Smooth muscle cell (in vitro differentiated cells): ENCODE data around the gene SCMH1. TPM values are rescaled to one million over a fixed set of nuclear protein-coding genes. Genes with fewer than 3 reads are reported as not detected.

ENCODE experiments used
- DNase-seq: peaks from one replicate; lab custom pipeline; 2025; ENCODE audit not compliant: unreplicated experiment; lab: John Stamatoyannopoulos, UW
- H2AFZ ChIP-seq: fragments of 200-600 bp; sonication (generic); 2 replicates; pipeline ENCODE4 v1.6.0; 2016; ENCODE audit warnings: antibody characterized with exemption, low read depth, mild to moderate bottlenecking
- H3F3A ChIP-seq: fragments of 200-600 bp; sonication (generic); 2 replicates; pipeline ENCODE4 v1.6.0; 2017; ENCODE audit warnings: antibody characterized with exemption, low read depth
- H3K27ac ChIP-seq: fragments of 200-600 bp; sonication (generic); 2 replicates; pipeline ENCODE4 v1.5.1; 2016; ENCODE audit warnings: low read depth, mild to moderate bottlenecking
- H3K27me3 ChIP-seq: fragments of 200-600 bp; sonication (generic); 2 replicates; pipeline ENCODE4 v1.6.1; 2016; ENCODE audit warnings: low read depth, mild to moderate bottlenecking
- H3K36me3 ChIP-seq: fragments of 200-600 bp; sonication (generic); 2 replicates; pipeline ENCODE4 v1.5.1; 2016; ENCODE audit warnings: low read depth
- H3K4me1 ChIP-seq: fragments of 200-600 bp; sonication (generic); 2 replicates; pipeline ENCODE4 v1.5.1; 2016; ENCODE audit warnings: low read depth
- H3K4me2 ChIP-seq: fragments of 200-600 bp; sonication (generic); 2 replicates; pipeline ENCODE4 v1.6.0; 2016; ENCODE audit warnings: mild to moderate bottlenecking
- H3K4me3 ChIP-seq: fragments of 200-600 bp; sonication (generic); 2 replicates; pipeline ENCODE4 v1.5.1; 2016; ENCODE audit warnings: mild to moderate bottlenecking
- H3K79me2 ChIP-seq: fragments of 200-600 bp; sonication (generic); 2 replicates; pipeline ENCODE4 v1.6.0; 2016; ENCODE audit warnings: low read depth, mild to moderate bottlenecking
- H3K9ac ChIP-seq: fragments of 200-600 bp; sonication (generic); 2 replicates; pipeline ENCODE4 v1.6.0; 2016; ENCODE audit warnings: low read depth
- H3K9me3 ChIP-seq: fragments of 200-600 bp; sonication (generic); replicated peaks from 2 replicates; pipeline ENCODE4 v1.5.1; 2016; ENCODE audit warnings: low read depth
- H4K20me1 ChIP-seq: fragments of 200-600 bp; sonication (generic); 2 replicates; pipeline ENCODE4 v1.6.0; 2016; ENCODE audit warnings: low read depth
- WGBS: methylation state at CpG from one replicate; pipeline ENCODE4 v1.1.7; 2016; ENCODE audit warnings: low lambda C conversion rate; 5-methylcytosine and 5-hydroxymethylcytosine counted together
- polyA plus RNA-seq: library from polyadenylated mRNA; unstranded; fragments of >200 nt; fragmentation: Nextera tagmentation; extraction: Ambion mirVana; gene quantifications from 2 replicates; pipeline ENCODE4 v1.2.1, GENCODE V29; 2016
- total RNA-seq: library from RNA; depleted of rRNA; stranded (reverse); fragments of >200 nt; gene quantifications from 2 replicates; pipeline ENCODE4 v1.2.3, GENCODE V29; 2014
- TF ChIP-seq, protein P1 (sequence below): fragments of 200-600 bp; sonication (generic); IDR thresholded peaks from 2 replicates; pipeline ENCODE4 v1.5.1; 2017; ENCODE audit warnings: borderline replicate concordance, mild to moderate bottlenecking, antibody characterized with exemption; ENCODE audit not compliant: insufficient read depth, poor library complexity, severe bottlenecking

SCMH1 gene
- total and polyA plus RNA-seq, 2 experiments from 2014 or later = 24.0 to 46.4 TPM

GRCh38 chr1:40988280-40988679 is 253.8 kb downstream of the SCMH1 start:
- 87% methylated on average over 3 of the region's 3 CpGs for WGBS
- Histone ChIP-seq H3K9ac (no peak overlapping the region), H3K79me2 (peaks cover 7% of the 10 kb centered on the region), H4K20me1 (peaks cover 29% of the 10 kb centered on the region), H3K4me2 (no peak overlapping the region), H3K4me1 (no peaks in the 10 kb centered on the region), H3K4me3 (no peak overlapping the region), H3K9me3 (no peaks in the 10 kb centered on the region), H3K27ac (no peak overlapping the region), H3K27me3 (no peaks in the 10 kb centered on the region), H3K36me3 (peaks cover 35% of the 10 kb centered on the region), H2AFZ (no peak overlapping the region), H3F3A (peaks cover 4% of the 10 kb centered on the region)
- TF ChIP-seq, protein P1, sequence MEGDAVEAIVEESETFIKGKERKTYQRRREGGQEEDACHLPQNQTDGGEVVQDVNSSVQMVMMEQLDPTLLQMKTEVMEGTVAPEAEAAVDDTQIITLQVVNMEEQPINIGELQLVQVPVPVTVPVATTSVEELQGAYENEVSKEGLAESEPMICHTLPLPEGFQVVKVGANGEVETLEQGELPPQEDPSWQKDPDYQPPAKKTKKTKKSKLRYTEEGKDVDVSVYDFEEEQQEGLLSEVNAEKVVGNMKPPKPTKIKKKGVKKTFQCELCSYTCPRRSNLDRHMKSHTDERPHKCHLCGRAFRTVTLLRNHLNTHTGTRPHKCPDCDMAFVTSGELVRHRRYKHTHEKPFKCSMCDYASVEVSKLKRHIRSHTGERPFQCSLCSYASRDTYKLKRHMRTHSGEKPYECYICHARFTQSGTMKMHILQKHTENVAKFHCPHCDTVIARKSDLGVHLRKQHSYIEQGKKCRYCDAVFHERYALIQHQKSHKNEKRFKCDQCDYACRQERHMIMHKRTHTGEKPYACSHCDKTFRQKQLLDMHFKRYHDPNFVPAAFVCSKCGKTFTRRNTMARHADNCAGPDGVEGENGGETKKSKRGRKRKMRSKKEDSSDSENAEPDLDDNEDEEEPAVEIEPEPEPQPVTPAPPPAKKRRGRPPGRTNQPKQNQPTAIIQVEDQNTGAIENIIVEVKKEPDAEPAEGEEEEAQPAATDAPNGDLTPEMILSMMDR = no peak
- no peak for DNase-seq

DNA sequence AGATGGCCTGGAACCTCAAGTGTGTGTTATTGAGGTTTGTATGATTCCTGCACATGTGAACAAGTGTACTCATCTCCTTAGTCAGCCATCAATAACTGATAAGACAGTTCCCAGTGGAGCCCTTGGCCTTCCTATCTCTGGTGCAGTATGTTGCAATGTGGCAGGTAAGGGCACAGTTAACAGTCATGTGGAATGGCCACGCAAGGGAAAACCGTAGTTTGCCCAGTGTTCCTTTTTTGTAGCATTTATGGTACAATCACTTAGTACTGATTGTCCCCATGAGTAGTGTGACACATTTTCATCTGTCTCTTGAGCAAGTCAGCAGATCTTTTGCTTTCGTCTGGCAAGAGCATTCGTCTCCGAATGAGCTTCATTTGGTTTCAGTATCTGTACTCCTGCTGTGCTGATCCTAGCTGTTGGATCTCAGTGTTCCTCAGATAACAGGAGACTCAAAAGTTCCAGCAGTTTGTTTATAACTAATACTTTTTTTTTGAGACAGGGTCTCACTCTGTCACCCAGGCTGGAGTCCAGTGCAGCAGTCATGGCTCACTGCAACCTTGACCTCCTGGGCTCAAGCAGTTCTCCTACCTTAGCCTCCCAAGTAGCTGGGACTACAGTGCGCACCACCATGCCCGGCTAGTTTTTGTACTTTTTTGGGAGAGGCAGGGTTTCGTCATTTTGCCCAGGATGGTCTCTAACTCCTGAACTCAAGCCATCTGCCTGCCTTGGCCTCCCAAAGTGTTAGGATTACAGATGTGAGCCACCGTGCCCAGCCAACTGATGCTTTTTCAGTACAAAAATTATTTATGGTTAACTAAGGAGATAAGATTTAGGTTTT is 254.4 kb downstream of the SCMH1 start:
- Histone ChIP-seq H4K20me1 (peaks cover 31% of the 10 kb centered on the region), H3K36me3 (peaks cover 35% of the 10 kb centered on the region), H3F3A (peaks cover 4% of the 10 kb centered on the region), H3K9me3 (no peaks in the 10 kb centered on the region), H3K79me2 (peaks cover 12% of the 10 kb centered on the region), H3K27me3 (no peaks in the 10 kb centered on the region), H3K27ac (no peak overlapping the region), H3K4me3 (no peak overlapping the region), H3K4me2 (no peak overlapping the region), H3K4me1 (no peaks in the 10 kb centered on the region), H2AFZ (no peak overlapping the region), H3K9ac (no peak overlapping the region)
- no peak for DNase-seq
- WGBS = 83% methylated on average over 9 of the region's 9 CpGs
- TF ChIP-seq, protein P1 = no peak

DNA sequence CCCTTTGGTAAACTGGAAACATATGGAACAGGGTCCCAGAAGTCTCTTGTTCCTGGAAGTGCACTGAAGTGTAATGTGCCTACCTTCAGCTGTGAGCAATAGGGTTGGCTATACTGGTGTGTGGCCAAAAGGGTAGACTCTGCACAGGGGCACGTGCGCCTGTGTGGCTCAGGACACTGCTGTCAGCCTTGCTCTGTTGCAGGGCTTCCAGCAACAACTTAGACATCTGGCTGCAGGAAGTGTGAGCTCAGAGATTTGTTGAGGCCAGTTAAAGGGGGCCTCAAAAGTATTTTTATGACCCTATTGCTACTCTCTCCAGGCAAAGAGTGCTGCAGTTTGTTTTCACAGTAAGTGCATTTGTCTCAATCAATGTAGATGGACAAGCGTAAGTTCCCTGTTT is 255.2 kb downstream of the SCMH1 start:
- H3K9ac ChIP-seq = no peak overlapping the region
- no peak overlapping the region for H2AFZ ChIP-seq
- H3K4me3 ChIP-seq = no peak overlapping the region
- peaks cover 32% of the 10 kb centered on the region for H4K20me1 ChIP-seq
- peaks cover 35% of the 10 kb centered on the region for H3K36me3 ChIP-seq
- WGBS = 63% methylated on average over 3 of the region's 3 CpGs
- H3K27ac ChIP-seq = no peak overlapping the region
- no peak overlapping the region for H3K4me2 ChIP-seq
- H3F3A ChIP-seq = peaks cover 4% of the 10 kb centered on the region
- H3K9me3 ChIP-seq = no peaks in the 10 kb centered on the region
- H3K4me1 ChIP-seq = no peaks in the 10 kb centered on the region
- H3K27me3 ChIP-seq = no peaks in the 10 kb centered on the region
- peaks cover 17% of the 10 kb centered on the region for H3K79me2 ChIP-seq
- no peak for DNase-seq
- TF ChIP-seq, protein P1 = no peak

- Histone ChIP-seq H3K27ac (no peak overlapping the region), H3K79me2 (peaks cover 23% of the 10 kb centered on the region), H3K9ac (no peak overlapping the region), H3K36me3 (peaks cover 29% of the 10 kb centered on the region), H3K4me1 (peaks cover 3% of the 10 kb centered on the region), H3F3A (peaks cover 4% of the 10 kb centered on the region), H2AFZ (no peak overlapping the region), H3K27me3 (no peaks in the 10 kb centered on the region), H3K4me2 (no peak overlapping the region), H4K20me1 (peaks cover 35% of the 10 kb centered on the region), H3K9me3 (no peaks in the 10 kb centered on the region), H3K4me3 (no peak overlapping the region)
- TF ChIP-seq, protein P1 = no peak
- 98% methylated on average over 10 of the region's 10 CpGs for WGBS
- no peak for DNase-seq
These were observed 255.8 kb downstream of the SCMH1 start for GRCh38 chr1:40986328-40986783.
